ENCODE data around the gene PKLR.
A peak's percentile ranks its signal among the peaks of the same experiment; 100 is the strongest.

The PKLR gene

GRCh38 chr1:155244368-155245162, 56.7 kb downstream of the PKLR start:
- H3K27ac Mint-ChIP-seq (ENCODE audit: low read depth): peak overlapping the region; percentile 99
- DNase-seq (ENCODE audit: low spot score in 2 of 2): peak; percentile 89 to 98

GRCh38 chr1:155242805-155243358, 58.4 kb downstream of the PKLR start:
- Mint-ChIP-seq H3K4me3 (peak overlapping the region; percentile 82), H3K27me3 (peaks cover 10% of the 10 kb centered on the region), H3K9me3 (peaks cover 6% of the 10 kb centered on the region), H3K36me3 (ENCODE audit: insufficient read depth) (peaks cover 31% of the 10 kb centered on the region), H3K27ac (ENCODE audit: low read depth) (peak overlapping the region; percentile 99), H3K4me1 (peaks cover 29% of the 10 kb centered on the region)
- DNase-seq (ENCODE audit: low spot score in 2 of 2): no peak
- no peak for ATAC-seq (replicated peaks; ENCODE audit: extremely low read depth, poor library complexity, severe bottlenecking)

More at GRCh38 chr1:155244368-155245162, 56.7 kb downstream of the PKLR start:
- Mint-ChIP-seq H3K27me3 (peaks cover 10% of the 10 kb centered on the region), H3K4me1 (peaks cover 29% of the 10 kb centered on the region), H3K9me3 (peaks cover 6% of the 10 kb centered on the region), H3K36me3 (ENCODE audit: insufficient read depth) (peaks cover 27% of the 10 kb centered on the region), H3K4me3 (peak overlapping the region; percentile 82)
- ATAC-seq (replicated peaks; ENCODE audit: extremely low read depth, poor library complexity, severe bottlenecking): peak; percentile 95

- peaks cover 6% of the 10 kb centered on the region for H3K9me3 Mint-ChIP-seq
- no peak for ATAC-seq (replicated peaks; ENCODE audit: extremely low read depth, poor library complexity, severe bottlenecking)
- peaks cover 10% of the 10 kb centered on the region for H3K27me3 Mint-ChIP-seq
- peak overlapping the region; percentile 87 for H3K4me3 Mint-ChIP-seq
- H3K36me3 Mint-ChIP-seq (ENCODE audit: insufficient read depth): peaks cover 38% of the 10 kb centered on the region
- H3K4me1 Mint-ChIP-seq: peaks cover 29% of the 10 kb centered on the region
- H3K27ac Mint-ChIP-seq (ENCODE audit: low read depth): peak overlapping the region; percentile 88
- DNase-seq (ENCODE audit: low spot score in 2 of 2): no peak
Observed at GRCh38 chr1:155241841-155242264, 59.4 kb downstream of the PKLR start.

- peaks cover 36% of the 10 kb centered on the region for H3K36me3 Mint-ChIP-seq (ENCODE audit: insufficient read depth)
- DNase-seq (ENCODE audit: low spot score in 2 of 2) (peak in 1 of 2 donors; percentile 51), ATAC-seq (replicated peaks; ENCODE audit: extremely low read depth, poor library complexity, severe bottlenecking) (no peak)
- peak overlapping the region; percentile 88 for H3K27ac Mint-ChIP-seq (ENCODE audit: low read depth)
- H3K4me1 Mint-ChIP-seq: peaks cover 29% of the 10 kb centered on the region
- H3K4me3 Mint-ChIP-seq: peak overlapping the region; percentile 87
- peaks cover 10% of the 10 kb centered on the region for H3K27me3 Mint-ChIP-seq
- peaks cover 6% of the 10 kb centered on the region for H3K9me3 Mint-ChIP-seq
Observed at GRCh38 chr1:155241069-155241679, 60.1 kb downstream of the PKLR start.
